ENCODE measurements around the gene CCNC. TPM values are rescaled to one million over a fixed set of nuclear protein-coding genes. Genes with fewer than 3 reads are reported as not detected.

CCNC gene
- total RNA-seq, 1 experiment from 2014 or later, result 43.4 TPM

- H3K4me3 ChIP-seq (ENCODE audit: low read depth in 2 of 2, low read length in 2 of 2), result no peak overlapping the region
- H3K36me3 ChIP-seq (ENCODE audit: control insufficient read depth, insufficient read depth, low read length), result no peaks in the 10 kb centered on the region
- no peak for ATAC-seq
- H3K4me1 ChIP-seq (ENCODE audit: control insufficient read depth, insufficient read depth, low read length), result no peaks in the 10 kb centered on the region
- no peak for DNase-seq (ENCODE audit: low read depth, low spot score)
- in situ Hi-C loops (cut with HindIII; ENCODE audit: low pct_unique_long_range_greater_than_20kb, low sequenced_read_pairs), result no loop called here
- ChIA-PET CTCF (no interaction called here), POLR2A (no interaction called here)
- TF ChIP-seq SIN3A (IDR thresholded peaks at IDR 0.05; ENCODE audit: borderline replicate concordance, insufficient read depth, low read depth, low read length) (no peak), POLR2AphosphoS5 (IDR thresholded peaks at IDR 0.05; ENCODE audit: low read depth, low read length) (no peak), TCF7L2 (IDR thresholded peaks at IDR 0.05; ENCODE audit: low read depth, low read length) (no peak)
- H3K9me3 ChIP-seq (ENCODE audit: control insufficient read depth, insufficient read depth, low read depth, low read length), result no peaks in the 10 kb centered on the region
- peaks cover 40% of the 10 kb centered on the region for H3K27me3 ChIP-seq (ENCODE audit: control insufficient read depth, insufficient read depth, low read length)
- intact Hi-C loops (cut with micrococcal nuclease; ENCODE audit: unreplicated experiment), result no loop called here
- no TSS peak for BruUV-seq (replicated peaks)
- H3K27ac ChIP-seq (ENCODE audit: low read length), result no peak overlapping the region
Measured at GRCh38 chr6:99608886-99609482, 40.5 kb upstream of the CCNC start.

DNA sequence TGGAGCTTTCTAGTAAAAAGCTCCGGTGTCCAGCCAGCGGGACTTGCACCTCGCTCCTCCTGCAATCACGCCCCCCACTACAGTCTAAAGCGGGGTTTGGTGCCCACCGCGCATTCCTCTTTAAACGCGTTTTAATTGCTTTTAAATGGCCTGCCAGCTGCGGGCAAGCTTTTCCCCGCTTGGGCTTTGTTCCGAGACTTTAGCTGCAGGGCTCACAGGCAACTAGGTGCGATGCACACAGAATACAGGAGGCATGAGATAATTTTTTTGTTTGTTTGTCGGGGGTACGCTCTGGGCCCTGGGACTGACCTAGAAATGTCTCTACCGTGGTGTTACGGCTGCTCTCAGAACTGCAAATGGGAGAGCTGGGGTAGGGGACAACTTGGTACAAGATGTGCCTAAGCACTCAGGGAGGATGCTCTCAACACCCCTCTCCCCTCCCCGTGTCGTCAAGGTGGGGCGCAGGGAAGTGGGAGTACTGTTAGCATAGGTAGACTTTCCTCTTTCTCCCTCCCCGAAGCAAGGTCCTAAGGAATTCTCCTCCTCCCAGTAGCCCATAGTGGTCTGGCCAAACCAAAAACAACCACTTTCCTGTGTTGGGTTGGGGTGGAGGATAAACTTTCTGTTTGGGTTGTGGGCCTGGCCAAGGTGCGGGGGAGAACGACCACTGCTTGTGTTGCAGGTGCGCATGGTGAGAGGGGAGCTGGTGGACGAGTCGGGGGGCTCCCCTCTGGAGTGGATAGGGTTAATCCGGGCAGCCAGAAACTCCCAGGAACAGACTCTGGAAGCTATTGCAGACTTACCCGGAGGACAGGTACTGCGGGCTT lies 39.8 kb upstream of the CCNC start:
- H3K4me1 ChIP-seq (ENCODE audit: control insufficient read depth, insufficient read depth, low read length), result no peaks in the 10 kb centered on the region
- H3K27ac ChIP-seq (ENCODE audit: low read length), result no peak overlapping the region
- peaks cover 42% of the 10 kb centered on the region for H3K27me3 ChIP-seq (ENCODE audit: control insufficient read depth, insufficient read depth, low read length)
- H3K36me3 ChIP-seq (ENCODE audit: control insufficient read depth, insufficient read depth, low read length), result no peaks in the 10 kb centered on the region
- in situ Hi-C loops (cut with HindIII; ENCODE audit: low pct_unique_long_range_greater_than_20kb, low sequenced_read_pairs) (no loop called here), intact Hi-C loops (cut with micrococcal nuclease; ENCODE audit: unreplicated experiment) (no loop called here)
- no peaks in the 10 kb centered on the region for H3K9me3 ChIP-seq (ENCODE audit: control insufficient read depth, insufficient read depth, low read depth, low read length)
- ChIA-PET POLR2A (no interaction called here), CTCF (no interaction called here)
- ATAC-seq, result no peak
- BruUV-seq (replicated peaks), result no TSS peak
- H3K4me3 ChIP-seq (ENCODE audit: low read depth in 2 of 2, low read length in 2 of 2), result no peak overlapping the region
- DNase-seq (ENCODE audit: low read depth, low spot score), result no peak
- TF ChIP-seq POLR2AphosphoS5 (IDR thresholded peaks at IDR 0.05; ENCODE audit: low read depth, low read length) (no peak), SIN3A (IDR thresholded peaks at IDR 0.05; ENCODE audit: borderline replicate concordance, insufficient read depth, low read depth, low read length) (no peak), TCF7L2 (IDR thresholded peaks at IDR 0.05; ENCODE audit: low read depth, low read length) (no peak)
- TF ChIP-seq, protein P1, sequence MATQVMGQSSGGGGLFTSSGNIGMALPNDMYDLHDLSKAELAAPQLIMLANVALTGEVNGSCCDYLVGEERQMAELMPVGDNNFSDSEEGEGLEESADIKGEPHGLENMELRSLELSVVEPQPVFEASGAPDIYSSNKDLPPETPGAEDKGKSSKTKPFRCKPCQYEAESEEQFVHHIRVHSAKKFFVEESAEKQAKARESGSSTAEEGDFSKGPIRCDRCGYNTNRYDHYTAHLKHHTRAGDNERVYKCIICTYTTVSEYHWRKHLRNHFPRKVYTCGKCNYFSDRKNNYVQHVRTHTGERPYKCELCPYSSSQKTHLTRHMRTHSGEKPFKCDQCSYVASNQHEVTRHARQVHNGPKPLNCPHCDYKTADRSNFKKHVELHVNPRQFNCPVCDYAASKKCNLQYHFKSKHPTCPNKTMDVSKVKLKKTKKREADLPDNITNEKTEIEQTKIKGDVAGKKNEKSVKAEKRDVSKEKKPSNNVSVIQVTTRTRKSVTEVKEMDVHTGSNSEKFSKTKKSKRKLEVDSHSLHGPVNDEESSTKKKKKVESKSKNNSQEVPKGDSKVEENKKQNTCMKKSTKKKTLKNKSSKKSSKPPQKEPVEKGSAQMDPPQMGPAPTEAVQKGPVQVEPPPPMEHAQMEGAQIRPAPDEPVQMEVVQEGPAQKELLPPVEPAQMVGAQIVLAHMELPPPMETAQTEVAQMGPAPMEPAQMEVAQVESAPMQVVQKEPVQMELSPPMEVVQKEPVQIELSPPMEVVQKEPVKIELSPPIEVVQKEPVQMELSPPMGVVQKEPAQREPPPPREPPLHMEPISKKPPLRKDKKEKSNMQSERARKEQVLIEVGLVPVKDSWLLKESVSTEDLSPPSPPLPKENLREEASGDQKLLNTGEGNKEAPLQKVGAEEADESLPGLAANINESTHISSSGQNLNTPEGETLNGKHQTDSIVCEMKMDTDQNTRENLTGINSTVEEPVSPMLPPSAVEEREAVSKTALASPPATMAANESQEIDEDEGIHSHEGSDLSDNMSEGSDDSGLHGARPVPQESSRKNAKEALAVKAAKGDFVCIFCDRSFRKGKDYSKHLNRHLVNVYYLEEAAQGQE (IDR thresholded peaks at IDR 0.05; ENCODE audit: insufficient read depth in 1 of 2, low read depth in 2 of 2, low read length in 1 of 2), result no peak
- TF ChIP-seq, protein P2, sequence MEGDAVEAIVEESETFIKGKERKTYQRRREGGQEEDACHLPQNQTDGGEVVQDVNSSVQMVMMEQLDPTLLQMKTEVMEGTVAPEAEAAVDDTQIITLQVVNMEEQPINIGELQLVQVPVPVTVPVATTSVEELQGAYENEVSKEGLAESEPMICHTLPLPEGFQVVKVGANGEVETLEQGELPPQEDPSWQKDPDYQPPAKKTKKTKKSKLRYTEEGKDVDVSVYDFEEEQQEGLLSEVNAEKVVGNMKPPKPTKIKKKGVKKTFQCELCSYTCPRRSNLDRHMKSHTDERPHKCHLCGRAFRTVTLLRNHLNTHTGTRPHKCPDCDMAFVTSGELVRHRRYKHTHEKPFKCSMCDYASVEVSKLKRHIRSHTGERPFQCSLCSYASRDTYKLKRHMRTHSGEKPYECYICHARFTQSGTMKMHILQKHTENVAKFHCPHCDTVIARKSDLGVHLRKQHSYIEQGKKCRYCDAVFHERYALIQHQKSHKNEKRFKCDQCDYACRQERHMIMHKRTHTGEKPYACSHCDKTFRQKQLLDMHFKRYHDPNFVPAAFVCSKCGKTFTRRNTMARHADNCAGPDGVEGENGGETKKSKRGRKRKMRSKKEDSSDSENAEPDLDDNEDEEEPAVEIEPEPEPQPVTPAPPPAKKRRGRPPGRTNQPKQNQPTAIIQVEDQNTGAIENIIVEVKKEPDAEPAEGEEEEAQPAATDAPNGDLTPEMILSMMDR (IDR thresholded peaks at IDR 0.05), result no peak

Data from Panc1 (cell line).